IMR-90 (cell line): ENCODE results near the gene KIR3DL3.
"Not testable (repeated sequence)": the region's sequence is repeated elsewhere in the genome, so short reads cannot be mapped to it uniquely, and the experiment has no call there.

ENCODE experiments used
- BHLHE40 ChIP-seq: fragments of 150-350 bp; IDR thresholded peaks from 2 replicates; pipeline ENCODE4 v1.6.1; 2016; ENCODE audit warnings: mild to moderate bottlenecking, low read depth, low read length
- CHD1 ChIP-seq: IDR thresholded peaks from 2 replicates; pipeline ENCODE4 v1.6.1; 2012; ENCODE audit warnings: low read depth, low read length, improper control_type of control experiment
- FOS ChIP-seq: fragments of 150-350 bp; IDR thresholded peaks from 2 replicates; pipeline ENCODE4 v1.6.1; 2016; ENCODE audit warnings: low read depth, low read length
- MAFK ChIP-seq: IDR thresholded peaks from 2 replicates; pipeline ENCODE4 v1.6.1; 2012; ENCODE audit warnings: low read depth, low read length, improper control_type of control experiment
- MAZ ChIP-seq: IDR thresholded peaks from 2 replicates; pipeline ENCODE4 v1.6.1; 2012; ENCODE audit warnings: low read depth, mild to moderate bottlenecking, low read length, improper control_type of control experiment, moderate library complexity, borderline replicate concordance
- POLR2A ChIP-seq: IDR thresholded peaks from 2 replicates; pipeline ENCODE4 v1.6.1; 2012; ENCODE audit warnings: mild to moderate bottlenecking, low read depth, low read length
- RAD21 ChIP-seq: IDR thresholded peaks from 2 replicates; pipeline ENCODE4 v1.6.1; 2012; ENCODE audit warnings: low read length, improper control_type of control experiment
- RFX5 ChIP-seq: IDR thresholded peaks from 2 replicates; pipeline ENCODE4 v1.8.0; 2012; ENCODE audit warnings: low read depth, mild to moderate bottlenecking, low read length, moderate library complexity
- SMC3 ChIP-seq: fragments of 150-350 bp; IDR thresholded peaks from 2 replicates; pipeline ENCODE4 v1.6.1; 2016; ENCODE audit warnings: low read depth, mild to moderate bottlenecking, antibody characterized with exemption, low read length, moderate library complexity
- TF ChIP-seq, protein P1 (sequence below): conservative IDR thresholded peaks from 2 replicates; pipeline ENCODE4 v1.5.1; 2012; ENCODE audit warnings: mild to moderate bottlenecking, low read depth, low read length, improper control_type of control experiment
- TF ChIP-seq, protein P2 (sequence below): fragments of 150-350 bp; IDR thresholded peaks from 2 replicates; pipeline ENCODE4 v1.6.1; 2017; ENCODE audit warnings: mild to moderate bottlenecking, antibody characterized with exemption, low read length, low read depth

DNA sequence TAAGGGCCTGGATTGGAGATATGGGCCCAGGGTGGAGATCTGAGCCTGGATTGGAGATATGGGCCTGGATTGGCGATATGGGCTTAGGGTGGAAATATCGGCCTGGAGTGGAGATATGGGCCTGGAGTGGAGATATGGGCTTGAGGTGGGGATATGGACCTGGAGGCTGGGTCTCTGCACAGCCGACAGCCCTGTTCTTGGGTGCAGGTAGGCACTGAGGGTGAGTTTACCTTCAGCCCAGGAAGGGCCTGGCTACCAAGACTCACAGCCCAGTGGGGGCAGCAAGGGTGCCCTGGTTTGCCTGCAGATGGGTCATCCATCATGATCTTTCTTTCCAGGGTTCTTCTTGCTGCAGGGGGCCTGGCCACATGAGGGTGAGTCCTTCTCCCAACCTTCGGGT, 46.3 kb downstream of the KIR3DL3 start:
- not testable (repeated sequence) for TF ChIP-seq POLR2A, SMC3, CHD1, RAD21, RFX5, FOS, MAZ, BHLHE40, MAFK
- TF ChIP-seq, protein P1, sequence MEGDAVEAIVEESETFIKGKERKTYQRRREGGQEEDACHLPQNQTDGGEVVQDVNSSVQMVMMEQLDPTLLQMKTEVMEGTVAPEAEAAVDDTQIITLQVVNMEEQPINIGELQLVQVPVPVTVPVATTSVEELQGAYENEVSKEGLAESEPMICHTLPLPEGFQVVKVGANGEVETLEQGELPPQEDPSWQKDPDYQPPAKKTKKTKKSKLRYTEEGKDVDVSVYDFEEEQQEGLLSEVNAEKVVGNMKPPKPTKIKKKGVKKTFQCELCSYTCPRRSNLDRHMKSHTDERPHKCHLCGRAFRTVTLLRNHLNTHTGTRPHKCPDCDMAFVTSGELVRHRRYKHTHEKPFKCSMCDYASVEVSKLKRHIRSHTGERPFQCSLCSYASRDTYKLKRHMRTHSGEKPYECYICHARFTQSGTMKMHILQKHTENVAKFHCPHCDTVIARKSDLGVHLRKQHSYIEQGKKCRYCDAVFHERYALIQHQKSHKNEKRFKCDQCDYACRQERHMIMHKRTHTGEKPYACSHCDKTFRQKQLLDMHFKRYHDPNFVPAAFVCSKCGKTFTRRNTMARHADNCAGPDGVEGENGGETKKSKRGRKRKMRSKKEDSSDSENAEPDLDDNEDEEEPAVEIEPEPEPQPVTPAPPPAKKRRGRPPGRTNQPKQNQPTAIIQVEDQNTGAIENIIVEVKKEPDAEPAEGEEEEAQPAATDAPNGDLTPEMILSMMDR: not testable (repeated sequence)
- TF ChIP-seq, protein P2, sequence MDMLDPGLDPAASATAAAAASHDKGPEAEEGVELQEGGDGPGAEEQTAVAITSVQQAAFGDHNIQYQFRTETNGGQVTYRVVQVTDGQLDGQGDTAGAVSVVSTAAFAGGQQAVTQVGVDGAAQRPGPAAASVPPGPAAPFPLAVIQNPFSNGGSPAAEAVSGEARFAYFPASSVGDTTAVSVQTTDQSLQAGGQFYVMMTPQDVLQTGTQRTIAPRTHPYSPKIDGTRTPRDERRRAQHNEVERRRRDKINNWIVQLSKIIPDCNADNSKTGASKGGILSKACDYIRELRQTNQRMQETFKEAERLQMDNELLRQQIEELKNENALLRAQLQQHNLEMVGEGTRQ: not testable (repeated sequence)
